Keratinocyte (primary cell): ENCODE results near the gene GPR39. TPM values are rescaled to one million over a fixed set of nuclear protein-coding genes. Genes with fewer than 3 reads are reported as not detected.

Source experiments
- DNase-seq: peaks from one replicate; pipeline ENCODE4 v3.0.0-alpha.2; 2011; ENCODE audit warnings: low read depth, missing footprints, low spot score
- FAIRE-seq: peaks from 2 replicates; lab custom pipeline; 2011; peaks lifted over from hg19 to GRCh38; lab: Jason Lieb, UNC
- H2AFZ ChIP-seq: 2 replicates; pipeline ENCODE4 v1.6.0; 2012; ENCODE audit warnings: low read length, control low read depth, inconsistent platforms; ENCODE audit not compliant: control insufficient read depth
- H3K27ac ChIP-seq: 2 replicates; pipeline ENCODE4 v1.5.1; 2011; ENCODE audit warnings: low read length; ENCODE audit not compliant: control insufficient read depth, insufficient read depth
- H3K27me3 ChIP-seq: 3 replicates; pipeline ENCODE4 v1.6.0; 2011; ENCODE audit warnings: low read length; ENCODE audit not compliant: control insufficient read depth, insufficient read depth; ENCODE audit errors: extremely low read depth
- H3K36me3 ChIP-seq, 2 experiments: 2 replicates in 1 of 2; 3 replicates in 1 of 2; pipeline ENCODE4 v1.5.1; 2011; ENCODE audit warnings: low read length in 2 of 2, mild to moderate bottlenecking in 1 of 2; ENCODE audit not compliant: control insufficient read depth in 2 of 2, insufficient read depth in 2 of 2; ENCODE audit errors: extremely low read depth in 1 of 2
- H3K4me1 ChIP-seq: 3 replicates; pipeline ENCODE4 v1.5.1; 2011; ENCODE audit warnings: low read length; ENCODE audit not compliant: control insufficient read depth, insufficient read depth; ENCODE audit errors: extremely low read depth
- H3K4me2 ChIP-seq: 3 replicates; pipeline ENCODE4 v1.6.0; 2011; ENCODE audit warnings: low read depth, low read length; ENCODE audit not compliant: control insufficient read depth, insufficient read depth; ENCODE audit errors: extremely low read depth
- H3K4me3 ChIP-seq, 3 experiments: fragments of 200-600 bp in 1 of 3; sonication (generic) in 1 of 3; 2 replicates in 2 of 3; 3 replicates in 1 of 3; pipeline ENCODE4 v1.5.1; 2011 to 2016; ENCODE audit warnings: low read length in 3 of 3, mild to moderate bottlenecking in 3 of 3, control low read depth in 2 of 3, inconsistent platforms in 1 of 3, low read depth in 1 of 3, mixed read lengths in 1 of 3, mixed run types in 1 of 3, moderate library complexity in 1 of 3; ENCODE audit not compliant: control insufficient read depth in 2 of 3, insufficient read depth in 2 of 3; ENCODE audit errors: extremely low read depth in 1 of 3
- H3K79me2 ChIP-seq: 2 replicates; pipeline ENCODE4 v1.6.0; 2012; ENCODE audit warnings: low read length; ENCODE audit not compliant: control insufficient read depth, insufficient read depth
- H3K9ac ChIP-seq: 3 replicates; pipeline ENCODE4 v1.6.0; 2011; ENCODE audit warnings: low read length; ENCODE audit not compliant: control insufficient read depth, insufficient read depth; ENCODE audit errors: extremely low read depth
- H3K9me1 ChIP-seq: 3 replicates; pipeline ENCODE4 v1.6.0; 2011; ENCODE audit warnings: low read length; ENCODE audit not compliant: control insufficient read depth, insufficient read depth; ENCODE audit errors: extremely low read depth
- H3K9me3 ChIP-seq: 2 replicates; pipeline ENCODE4 v1.5.1; 2012; ENCODE audit warnings: low read depth, low read length; ENCODE audit not compliant: control insufficient read depth
- H4K20me1 ChIP-seq: 3 replicates; pipeline ENCODE4 v1.6.0; 2011; ENCODE audit warnings: low read length; ENCODE audit not compliant: control insufficient read depth, insufficient read depth; ENCODE audit errors: extremely low read depth
- CTCF ChIP-seq, 3 experiments: IDR thresholded peaks in 1 of 3; conservative IDR thresholded peaks in 1 of 3; optimal IDR thresholded peaks in 1 of 3; 2 replicates in 2 of 3; 3 replicates in 1 of 3; pipeline versions ENCODE3 to v1.5.1; 2011; ENCODE audit warnings: low read length in 3 of 3, mild to moderate bottlenecking in 3 of 3, moderate library complexity in 2 of 3, control low read depth in 1 of 3, inconsistent platforms in 1 of 3; ENCODE audit not compliant: insufficient read depth in 2 of 3; ENCODE audit errors: extremely low read depth in 1 of 3
- EZH2 ChIP-seq: IDR thresholded peaks from one replicate; pipeline ENCODE4 v1.6.1; 2012; ENCODE audit warnings: inconsistent platforms, mild to moderate bottlenecking, low read length, moderate library complexity
- dilution Hi-C: fragments of 300-500 bp; cut with MboI; formaldehyde crosslinking; loops from one replicate; pipeline ENCODE4 v1.7.0; 2020; ENCODE audit warnings: low sequenced_read_pairs; ENCODE audit not compliant: extremely low pct_ligation_motif_present
- polyA plus RNA-seq, 5 experiments: library from polyadenylated mRNA; depleted of rRNA in 3 of 5; stranded (reverse) in 3 of 5; stranded (forward) in 1 of 5; unstranded in 1 of 5; fragments of >200 nt; gene quantifications; 1 replicate in 1 of 5; 2 replicates in 3 of 5; 3 replicates in 1 of 5; pipeline versions ENCODE4 v1.2.1 to v1.2.3, GENCODE V29; 2011 to 2012; ENCODE audit warnings: missing spikeins in 2 of 5, low read depth in 1 of 5, low replicate concordance in 1 of 5

Gene GPR39
- polyA plus RNA-seq, 1 donor (not counting 4 experiments of a cell fraction or from before 2014, with no cell fraction given) = 4.7 TPM

- Histone ChIP-seq H3K36me3 (no peaks in the 10 kb centered on the region), H3K9me1 (no peaks in the 10 kb centered on the region), H3K27ac (no peak overlapping the region), H3K9me3 (no peaks in the 10 kb centered on the region), H3K4me1 (no peaks in the 10 kb centered on the region), H4K20me1 (no peaks in the 10 kb centered on the region), H3K4me3 (no peak overlapping the region), H3K4me2 (no peak overlapping the region), H3K9ac (no peak overlapping the region), H3K27me3 (no peaks in the 10 kb centered on the region), H3K79me2 (no peaks in the 10 kb centered on the region), H2AFZ (no peak overlapping the region)
- DNase-seq = no peak
- FAIRE-seq = no peak
- dilution Hi-C loops = no loop called here
- TF ChIP-seq CTCF (optimal IDR thresholded peaks at IDR 0.05 in 1 of 3, IDR thresholded peaks at IDR 0.05 in 1 of 3, conservative IDR thresholded peaks at IDR 0.05 in 1 of 3; ENCODE audit: extremely low read depth in 1 of 3, insufficient read depth in 2 of 3, low read length in 3 of 3) (no peak), EZH2 (no peak)
These were observed 72.5 kb downstream of the GPR39 start for GRCh38 chr2:132489150-132489549.

GRCh38 chr2:132495881-132496280 is 79.3 kb downstream of the GPR39 start:
- H3K79me2 ChIP-seq = no peaks in the 10 kb centered on the region
- no peaks in the 10 kb centered on the region for H3K9me3 ChIP-seq
- no peak overlapping the region for H3K4me2 ChIP-seq
- H3K4me3 ChIP-seq = no peak overlapping the region
- H4K20me1 ChIP-seq = no peaks in the 10 kb centered on the region
- no peak overlapping the region for H3K27ac ChIP-seq
- no peak for TF ChIP-seq EZH2
- no peak for TF ChIP-seq CTCF (optimal IDR thresholded peaks at IDR 0.05 in 1 of 3, IDR thresholded peaks at IDR 0.05 in 1 of 3, conservative IDR thresholded peaks at IDR 0.05 in 1 of 3; ENCODE audit: extremely low read depth in 1 of 3, insufficient read depth in 2 of 3, low read length in 3 of 3)
- dilution Hi-C loops = no loop called here
- FAIRE-seq = no peak
- H3K9me1 ChIP-seq = no peaks in the 10 kb centered on the region
- H2AFZ ChIP-seq = no peak overlapping the region
- DNase-seq = no peak
- H3K27me3 ChIP-seq = no peaks in the 10 kb centered on the region
- no peaks in the 10 kb centered on the region for H3K4me1 ChIP-seq
- H3K9ac ChIP-seq = no peak overlapping the region
- H3K36me3 ChIP-seq = no peaks in the 10 kb centered on the region
